HepG2 (cell line): ENCODE data around the gene PARD3.

Experiments
- POLR2A ChIP-seq, 2 experiments: IDR thresholded peaks; 2 replicates each; pipeline ENCODE4 v1.6.1; 2011; ENCODE audit warnings: low read depth in 2 of 2, low read length in 2 of 2, mild to moderate bottlenecking in 1 of 2, moderate library complexity in 1 of 2; ENCODE audit not compliant: insufficient read depth in 1 of 2
- THYN1 ChIP-seq: sonication (generic); formaldehyde crosslinking; IDR thresholded peaks from 2 replicates; pipeline ENCODE4 v1.8.1; 2023; ENCODE audit warnings: low read depth, mild to moderate bottlenecking, moderate library complexity, missing genetic modification reagents, borderline replicate concordance
- TP53 ChIP-seq: sonication (generic); formaldehyde crosslinking; conservative IDR thresholded peaks from 2 replicates; pipeline ENCODE4 v1.4.0; 2020; ENCODE audit warnings: missing genetic modification reagents
- ZNF672 ChIP-seq: sonication (generic); formaldehyde crosslinking; IDR thresholded peaks from 2 replicates; pipeline ENCODE4 v1.8.1; 2022; ENCODE audit warnings: missing genetic modification reagents
- TF ChIP-seq, protein P1 (sequence below): sonication (generic); formaldehyde crosslinking; IDR thresholded peaks from 2 replicates; pipeline ENCODE4 v1.5.0; 2020; ENCODE audit warnings: mild to moderate bottlenecking, missing genetic modification reagents, moderate library complexity

DNA sequence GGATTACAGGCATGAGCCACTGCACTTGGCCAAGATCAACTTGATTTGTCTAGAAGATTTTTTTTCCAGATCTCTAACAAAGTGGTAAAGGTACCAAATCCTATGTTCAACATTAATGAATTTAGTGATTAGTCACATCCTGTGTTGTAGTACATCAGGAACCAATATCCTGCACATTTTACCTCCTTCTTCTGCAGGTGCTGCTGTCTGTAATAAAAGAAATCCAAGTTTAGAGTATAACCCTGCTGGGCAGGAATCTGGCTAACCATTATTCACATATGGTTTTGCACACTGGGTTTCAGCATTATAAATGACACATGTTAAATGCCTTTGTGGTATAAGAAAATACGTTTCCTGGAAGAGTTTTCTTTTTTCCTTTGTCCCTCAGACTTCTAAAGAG lies 10.8 kb downstream of the PARD3 start:
- TF ChIP-seq, protein P1, sequence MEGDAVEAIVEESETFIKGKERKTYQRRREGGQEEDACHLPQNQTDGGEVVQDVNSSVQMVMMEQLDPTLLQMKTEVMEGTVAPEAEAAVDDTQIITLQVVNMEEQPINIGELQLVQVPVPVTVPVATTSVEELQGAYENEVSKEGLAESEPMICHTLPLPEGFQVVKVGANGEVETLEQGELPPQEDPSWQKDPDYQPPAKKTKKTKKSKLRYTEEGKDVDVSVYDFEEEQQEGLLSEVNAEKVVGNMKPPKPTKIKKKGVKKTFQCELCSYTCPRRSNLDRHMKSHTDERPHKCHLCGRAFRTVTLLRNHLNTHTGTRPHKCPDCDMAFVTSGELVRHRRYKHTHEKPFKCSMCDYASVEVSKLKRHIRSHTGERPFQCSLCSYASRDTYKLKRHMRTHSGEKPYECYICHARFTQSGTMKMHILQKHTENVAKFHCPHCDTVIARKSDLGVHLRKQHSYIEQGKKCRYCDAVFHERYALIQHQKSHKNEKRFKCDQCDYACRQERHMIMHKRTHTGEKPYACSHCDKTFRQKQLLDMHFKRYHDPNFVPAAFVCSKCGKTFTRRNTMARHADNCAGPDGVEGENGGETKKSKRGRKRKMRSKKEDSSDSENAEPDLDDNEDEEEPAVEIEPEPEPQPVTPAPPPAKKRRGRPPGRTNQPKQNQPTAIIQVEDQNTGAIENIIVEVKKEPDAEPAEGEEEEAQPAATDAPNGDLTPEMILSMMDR (CRISPR knock-in tag), result no peak
- TF ChIP-seq TP53 (CRISPR knock-in tag), result no peak
- TF ChIP-seq THYN1 (CRISPR knock-in tag), result no peak
- TF ChIP-seq ZNF672 (CRISPR knock-in tag), result no peak
- TF ChIP-seq POLR2A (IDR thresholded peaks at IDR 0.05; ENCODE audit: insufficient read depth in 1 of 2, low read depth in 2 of 2, low read length in 2 of 2), result no peak
